ENCODE results near the gene MKS1.

Gene MKS1

GRCh38 chr17:58204796-58205195 lies 14.3 kb downstream of the MKS1 start:
- Histone ChIP-seq H3K4me3 (no peak overlapping the region), H3K9me3 (no peaks in the 10 kb centered on the region), H3K27me3 (ENCODE audit: low read depth) (no peaks in the 10 kb centered on the region; the same call in 1 of the 2 replicates), H3K4me1 (no peaks in the 10 kb centered on the region), H3K36me3 (replicated peaks) (no peaks in the 10 kb centered on the region)
- DNase-seq (ENCODE audit: low spot score in 2 of 2) = no peak
- in situ Hi-C loops (cut with MboI; ENCODE audit: low sequenced_read_pairs) = no loop called here

- Histone ChIP-seq H3K4me1 (no peaks in the 10 kb centered on the region), H3K27me3 (ENCODE audit: low read depth) (peaks cover 4% of the 10 kb centered on the region), H3K9me3 (no peaks in the 10 kb centered on the region), H3K4me3 (no peak overlapping the region), H3K36me3 (replicated peaks) (no peaks in the 10 kb centered on the region)
- no peak for DNase-seq (ENCODE audit: low spot score in 2 of 2)
- in situ Hi-C loops (cut with MboI; ENCODE audit: low sequenced_read_pairs) = no loop called here
These were observed 16.2 kb downstream of the MKS1 start for GRCh38 chr17:58202859-58203258.

- in situ Hi-C loops (cut with MboI; ENCODE audit: low sequenced_read_pairs) = no loop called here
- Histone ChIP-seq H3K27me3 (ENCODE audit: low read depth) (peaks cover 4% of the 10 kb centered on the region), H3K36me3 (replicated peaks) (no peaks in the 10 kb centered on the region), H3K4me1 (no peaks in the 10 kb centered on the region), H3K4me3 (no peak overlapping the region), H3K9me3 (no peaks in the 10 kb centered on the region)
- peak; percentile 49 to 79 for DNase-seq (ENCODE audit: low spot score in 2 of 2)
These were observed 18.9 kb downstream of the MKS1 start for GRCh38 chr17:58200024-58200633.

- in situ Hi-C loops (cut with MboI; ENCODE audit: low sequenced_read_pairs) = no loop called here
- H3K9me3 ChIP-seq = no peaks in the 10 kb centered on the region
- H3K27me3 ChIP-seq (ENCODE audit: low read depth) = peaks cover 4% of the 10 kb centered on the region
- H3K4me1 ChIP-seq = no peaks in the 10 kb centered on the region
- DNase-seq (ENCODE audit: low spot score in 2 of 2) = no peak
- H3K36me3 ChIP-seq (replicated peaks) = no peaks in the 10 kb centered on the region
- H3K4me3 ChIP-seq = no peak overlapping the region
These were observed 22.4 kb downstream of the MKS1 start for GRCh38 chr17:58196610-58197009.

- peaks cover 4% of the 10 kb centered on the region for H3K27me3 ChIP-seq (ENCODE audit: low read depth)
- in situ Hi-C loops (cut with MboI; ENCODE audit: low sequenced_read_pairs) = no loop called here
- no peak overlapping the region for H3K4me3 ChIP-seq
- no peaks in the 10 kb centered on the region for H3K4me1 ChIP-seq
- no peak for DNase-seq (ENCODE audit: low spot score in 2 of 2)
- H3K9me3 ChIP-seq = no peaks in the 10 kb centered on the region
- H3K36me3 ChIP-seq (replicated peaks) = no peaks in the 10 kb centered on the region
These were observed 23.4 kb downstream of the MKS1 start for GRCh38 chr17:58195518-58196123.

- H3K36me3 ChIP-seq (replicated peaks) = no peaks in the 10 kb centered on the region
- in situ Hi-C loops (cut with MboI; ENCODE audit: low sequenced_read_pairs) = no loop called here
- no peaks in the 10 kb centered on the region for H3K4me1 ChIP-seq
- H3K27me3 ChIP-seq (ENCODE audit: low read depth) = peaks cover 3% of the 10 kb centered on the region
- no peak for DNase-seq (ENCODE audit: low spot score in 2 of 2)
- H3K9me3 ChIP-seq = no peaks in the 10 kb centered on the region
- no peak overlapping the region for H3K4me3 ChIP-seq
These were observed 25.3 kb downstream of the MKS1 start for GRCh38 chr17:58193641-58194255.

GRCh38 chr17:58192612-58193011 lies 26.4 kb downstream of the MKS1 start, which contains the start of gene EPX:
Gene EPX, plus strand, starts transcription at chr17:58192726. Its CDS starts 121 bp downstream, at chr17:58192847.
- no peaks in the 10 kb centered on the region for H3K36me3 ChIP-seq (replicated peaks)
- DNase-seq (ENCODE audit: low spot score in 2 of 2) = no peak
- no peak within 1 kb of the TSS for H3K4me3 ChIP-seq
- in situ Hi-C loops (cut with MboI; ENCODE audit: low sequenced_read_pairs) = no loop called here
- H3K9me3 ChIP-seq = no peaks in the 10 kb centered on the region
- H3K27me3 ChIP-seq (ENCODE audit: low read depth) = no peaks in the 10 kb centered on the region
- no peaks in the 10 kb centered on the region for H3K4me1 ChIP-seq

- in situ Hi-C loops (cut with MboI; ENCODE audit: low sequenced_read_pairs) = no loop called here
- no peaks in the 10 kb centered on the region for H3K9me3 ChIP-seq
- H3K27me3 ChIP-seq (ENCODE audit: low read depth) = no peaks in the 10 kb centered on the region
- no peak overlapping the region for H3K4me3 ChIP-seq
- DNase-seq (ENCODE audit: low spot score in 2 of 2) = no peak
- H3K36me3 ChIP-seq (replicated peaks) = no peaks in the 10 kb centered on the region
- no peaks in the 10 kb centered on the region for H3K4me1 ChIP-seq
These were observed 27.7 kb downstream of the MKS1 start for GRCh38 chr17:58191241-58191896.

- in situ Hi-C loops (cut with MboI; ENCODE audit: low sequenced_read_pairs) = no loop called here
- DNase-seq (ENCODE audit: low spot score in 2 of 2) = no peak
- Histone ChIP-seq H3K27me3 (ENCODE audit: low read depth) (no peaks in the 10 kb centered on the region), H3K4me3 (no peak overlapping the region), H3K4me1 (no peaks in the 10 kb centered on the region), H3K36me3 (replicated peaks) (no peaks in the 10 kb centered on the region), H3K9me3 (no peaks in the 10 kb centered on the region)
These were observed 29.5 kb downstream of the MKS1 start for GRCh38 chr17:58189436-58190146.

GRCh38 chr17:58187675-58188074 lies 31.4 kb downstream of the MKS1 start:
- no peaks in the 10 kb centered on the region for H3K9me3 ChIP-seq
- DNase-seq (ENCODE audit: low spot score in 2 of 2) = no peak
- no peaks in the 10 kb centered on the region for H3K36me3 ChIP-seq (replicated peaks)
- H3K4me1 ChIP-seq = no peaks in the 10 kb centered on the region
- H3K4me3 ChIP-seq = no peak overlapping the region
- in situ Hi-C loops (cut with MboI; ENCODE audit: low sequenced_read_pairs) = no loop called here
- H3K27me3 ChIP-seq (ENCODE audit: low read depth) = no peaks in the 10 kb centered on the region

GRCh38 chr17:58187063-58187462 lies 32.0 kb downstream of the MKS1 start:
- no peak overlapping the region for H3K4me3 ChIP-seq
- H3K9me3 ChIP-seq = no peaks in the 10 kb centered on the region
- in situ Hi-C loops (cut with MboI; ENCODE audit: low sequenced_read_pairs) = no loop called here
- no peaks in the 10 kb centered on the region for H3K36me3 ChIP-seq (replicated peaks)
- H3K4me1 ChIP-seq = no peaks in the 10 kb centered on the region
- DNase-seq (ENCODE audit: low spot score in 2 of 2) = no peak
- no peaks in the 10 kb centered on the region for H3K27me3 ChIP-seq (ENCODE audit: low read depth)

- H3K4me1 ChIP-seq = no peaks in the 10 kb centered on the region
- no peaks in the 10 kb centered on the region for H3K27me3 ChIP-seq (ENCODE audit: low read depth)
- H3K36me3 ChIP-seq (replicated peaks) = no peaks in the 10 kb centered on the region
- in situ Hi-C loops (cut with MboI; ENCODE audit: low sequenced_read_pairs) = no loop called here
- DNase-seq (ENCODE audit: low spot score in 2 of 2) = no peak
- H3K4me3 ChIP-seq = no peak overlapping the region
- H3K9me3 ChIP-seq = no peaks in the 10 kb centered on the region
These were observed 32.5 kb downstream of the MKS1 start for GRCh38 chr17:58186591-58186990.

GRCh38 chr17:58184986-58185761 lies 33.9 kb downstream of the MKS1 start:
- H3K4me1 ChIP-seq = no peaks in the 10 kb centered on the region
- H3K4me3 ChIP-seq = no peak overlapping the region
- no peaks in the 10 kb centered on the region for H3K9me3 ChIP-seq
- H3K36me3 ChIP-seq (replicated peaks) = no peaks in the 10 kb centered on the region
- no peak for DNase-seq (ENCODE audit: low spot score in 2 of 2)
- H3K27me3 ChIP-seq (ENCODE audit: low read depth) = no peaks in the 10 kb centered on the region
- in situ Hi-C loops (cut with MboI; ENCODE audit: low sequenced_read_pairs) = no loop called here

Measured in HAP-1 (cell line).